Pulmonary artery endothelial cell (primary cell): ENCODE data around the gene ZNF143. TPM values are rescaled to one million over a fixed set of nuclear protein-coding genes. Genes with fewer than 3 reads are reported as not detected.
"Not testable (repeated sequence)": the region's sequence is repeated elsewhere in the genome, so short reads cannot be mapped to it uniquely, and the experiment has no call there.

Experiments
- DNase-seq: peaks from one replicate; pipeline ENCODE4 v3.0.0-alpha.2; 2011; ENCODE audit warnings: low read depth, low spot score
- total RNA-seq: library from RNA; depleted of rRNA; stranded (reverse); fragments of >200 nt; gene quantifications from 2 replicates; pipeline ENCODE4 v1.2.3, GENCODE V29; 2014

ZNF143 gene
- total RNA-seq, 1 donor from 2014 or later = 32.2 TPM

- DNase-seq = no peak
These were observed 35.1 kb downstream of the ZNF143 start for GRCh38 chr11:9495803-9496514.

DNA sequence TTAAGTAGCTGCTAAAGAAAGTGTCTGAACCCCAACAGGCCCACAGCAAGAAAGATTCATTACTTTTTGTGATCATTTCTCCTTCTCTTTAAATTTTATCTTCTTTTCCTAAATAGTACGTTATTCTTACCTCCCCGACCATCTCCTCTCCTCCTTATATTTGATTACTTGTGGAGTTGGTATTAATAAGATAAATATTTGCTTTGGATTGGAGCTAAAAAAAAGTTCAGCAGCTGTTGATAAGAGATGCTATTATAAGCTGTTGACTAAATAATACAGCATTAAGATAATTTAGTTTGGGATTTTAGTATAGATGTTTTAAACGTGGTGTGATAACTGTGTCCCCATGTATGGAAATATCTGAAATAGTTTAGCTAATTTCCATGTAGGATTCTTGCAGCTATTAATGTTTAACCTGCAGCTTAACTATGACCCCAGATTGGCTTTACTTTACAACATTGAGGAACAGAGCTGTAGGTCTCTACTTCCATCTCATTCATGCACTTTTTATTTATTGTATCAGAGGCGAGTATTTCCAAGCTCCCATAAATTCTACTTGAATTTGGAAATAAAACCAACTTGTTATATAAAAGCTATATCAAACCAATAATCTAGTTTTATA is 37.8 kb downstream of the ZNF143 start:
- DNase-seq = no peak

DNA sequence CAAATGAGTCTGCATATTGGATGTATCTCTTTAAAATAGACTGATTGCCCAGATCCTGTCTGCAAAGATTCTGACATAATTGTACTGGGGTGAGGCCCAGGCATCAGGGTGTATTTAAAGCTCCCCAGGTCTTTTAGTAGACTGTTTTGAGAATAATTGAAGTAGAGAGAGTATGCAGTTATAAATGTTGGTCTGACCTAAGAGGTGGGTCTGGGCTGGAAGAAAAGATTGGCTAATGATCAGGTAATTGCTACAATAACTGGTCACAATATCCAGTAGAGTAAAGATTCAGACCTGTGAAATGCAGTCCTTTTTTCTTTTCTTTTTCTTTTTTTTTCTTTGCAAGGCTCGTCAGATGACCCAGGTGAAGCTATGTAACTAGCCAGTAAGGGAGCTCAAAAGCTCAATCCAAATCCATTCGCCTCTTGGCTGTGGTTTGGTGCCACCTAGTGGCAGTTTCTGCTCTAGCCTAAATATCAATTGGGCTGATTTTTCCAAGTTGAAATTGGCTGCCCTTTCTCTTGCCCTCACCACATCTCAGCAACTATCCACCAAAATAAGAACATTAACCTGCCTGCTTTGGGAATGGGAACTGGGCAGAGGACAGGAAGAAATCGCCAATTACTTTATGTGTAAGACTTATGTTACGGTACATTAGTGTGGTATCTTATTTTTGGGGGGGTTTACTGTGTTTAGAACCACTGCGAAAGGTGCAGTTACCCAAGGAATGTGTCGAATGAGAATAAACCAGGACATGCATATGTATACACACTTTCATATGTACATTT is 45.9 kb downstream of the ZNF143 start:
- peak; percentile 53 for DNase-seq

DNA sequence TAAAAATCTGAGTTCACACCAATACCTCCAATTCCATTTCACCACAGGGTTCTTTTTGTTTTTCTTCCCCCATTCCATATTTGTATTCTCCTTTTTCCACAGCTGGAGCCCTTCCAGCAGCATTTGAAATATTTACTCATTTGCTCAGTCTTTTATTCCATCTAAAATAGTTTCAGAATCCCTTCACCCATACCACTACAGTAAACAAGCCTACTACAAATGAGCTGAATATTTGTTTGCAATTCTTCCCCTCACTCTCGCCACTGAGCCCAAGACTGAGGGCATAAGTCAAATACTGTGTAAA is 46.4 kb downstream of the ZNF143 start:
- no peak for DNase-seq

GRCh38 chr11:9509041-9509440 is 48.2 kb downstream of the ZNF143 start:
- no peak for DNase-seq

GRCh38 chr11:9512370-9513019 is 51.7 kb downstream of the ZNF143 start:
- no peak for DNase-seq

- DNase-seq = not testable (repeated sequence)
These were observed 53.8 kb downstream of the ZNF143 start for GRCh38 chr11:9514576-9514975.

DNA sequence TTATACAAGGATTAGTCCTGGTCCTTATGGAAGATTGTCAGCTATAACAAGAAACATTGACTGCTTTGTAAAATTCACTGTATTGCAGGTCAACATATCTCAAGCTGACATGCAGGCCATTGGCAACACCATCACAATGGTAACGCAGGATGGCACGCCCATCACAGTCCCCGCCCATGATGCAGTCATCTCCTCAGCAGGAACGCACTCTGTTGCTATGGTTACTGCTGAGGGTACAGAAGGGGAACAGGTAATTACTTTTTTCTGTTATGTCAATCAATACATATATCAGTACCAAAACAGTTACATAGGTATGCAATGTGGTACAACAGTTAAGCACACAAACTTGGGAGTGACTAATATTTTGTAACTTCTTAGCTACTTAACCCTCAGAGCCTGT is 55.3 kb downstream of the ZNF143 start:
- DNase-seq = no peak

- DNase-seq = no peak
These were observed 58.1 kb downstream of the ZNF143 start for GRCh38 chr11:9518835-9519410.

DNA sequence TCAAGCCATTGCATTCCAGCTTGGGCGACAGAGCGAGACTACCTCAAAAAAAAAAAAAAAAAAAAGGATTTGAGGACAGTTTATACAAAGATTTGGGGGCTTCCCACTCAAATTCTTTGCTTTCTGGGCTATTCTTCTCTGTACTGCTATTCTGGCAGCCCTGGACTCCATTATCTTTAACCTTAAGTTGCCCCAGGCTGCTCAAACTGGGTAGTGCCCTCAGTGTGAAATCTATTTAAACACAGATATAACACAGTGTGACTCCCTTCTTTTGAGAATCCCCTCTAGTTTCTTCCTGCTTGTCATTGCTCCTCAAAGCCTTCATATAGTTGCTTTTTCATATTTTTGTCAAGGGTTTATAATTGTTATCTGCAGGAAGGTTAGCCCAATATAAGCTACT is 63.2 kb downstream of the ZNF143 start:
- DNase-seq = no peak

DNA sequence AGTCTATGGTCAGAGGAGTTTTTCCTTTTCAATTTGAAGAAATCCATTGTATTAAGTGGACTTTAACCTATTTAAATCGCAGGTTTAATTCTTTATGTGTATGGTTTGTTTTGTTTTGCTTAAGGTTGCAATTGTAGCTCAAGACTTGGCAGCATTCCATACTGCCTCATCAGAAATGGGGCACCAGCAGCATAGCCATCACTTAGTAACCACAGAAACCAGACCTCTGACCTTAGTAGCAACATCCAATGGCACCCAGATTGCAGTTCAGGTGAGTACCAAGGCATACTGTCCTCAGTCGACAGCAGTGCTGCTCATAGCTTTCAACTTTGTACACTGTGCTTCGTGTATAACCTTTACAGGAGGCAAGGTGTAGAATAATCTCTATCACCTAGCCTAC is 64.3 kb downstream of the ZNF143 start:
- DNase-seq = no peak

GRCh38 chr11:9527481-9528135 is 66.8 kb downstream of the ZNF143 start:
- peak; percentile 77 for DNase-seq

DNA sequence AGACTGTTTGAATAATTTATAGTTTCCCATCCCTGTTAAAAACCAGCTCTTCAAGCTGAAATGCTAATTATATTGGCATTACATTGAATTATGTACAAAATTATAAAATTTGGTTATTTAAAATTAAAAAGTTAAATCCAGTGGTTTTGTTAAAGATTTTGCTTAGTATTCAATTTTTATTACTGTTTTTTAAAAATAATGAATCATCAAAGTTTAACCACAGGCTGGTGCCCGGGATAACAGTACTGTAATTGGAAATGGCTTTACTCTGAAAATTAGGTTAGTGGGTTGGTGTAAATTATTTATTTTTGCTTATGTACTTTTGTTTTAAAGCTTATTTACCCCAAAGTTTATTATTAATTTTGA is 67.3 kb downstream of the ZNF143 start:
- DNase-seq = no peak

GRCh38 chr11:9528573-9529333 is 67.9 kb downstream of the ZNF143 start:
- DNase-seq = no peak

DNA sequence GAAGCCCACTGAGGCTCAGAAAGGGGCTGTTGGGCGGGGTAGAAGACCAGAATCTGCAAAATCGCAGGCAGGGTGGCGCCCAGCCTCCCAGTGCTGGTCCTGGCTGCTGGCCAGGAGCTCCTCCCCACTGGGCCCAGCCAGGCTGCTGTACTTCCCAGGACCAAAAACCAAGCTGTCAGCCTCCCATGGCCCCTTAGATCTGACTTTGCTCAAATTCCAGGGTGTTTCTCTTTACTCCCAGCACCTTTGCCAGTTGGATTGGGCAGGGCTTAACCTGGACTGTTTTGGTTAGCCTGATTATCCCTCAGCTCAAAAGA is 68.5 kb downstream of the ZNF143 start:
- no peak for DNase-seq

DNA sequence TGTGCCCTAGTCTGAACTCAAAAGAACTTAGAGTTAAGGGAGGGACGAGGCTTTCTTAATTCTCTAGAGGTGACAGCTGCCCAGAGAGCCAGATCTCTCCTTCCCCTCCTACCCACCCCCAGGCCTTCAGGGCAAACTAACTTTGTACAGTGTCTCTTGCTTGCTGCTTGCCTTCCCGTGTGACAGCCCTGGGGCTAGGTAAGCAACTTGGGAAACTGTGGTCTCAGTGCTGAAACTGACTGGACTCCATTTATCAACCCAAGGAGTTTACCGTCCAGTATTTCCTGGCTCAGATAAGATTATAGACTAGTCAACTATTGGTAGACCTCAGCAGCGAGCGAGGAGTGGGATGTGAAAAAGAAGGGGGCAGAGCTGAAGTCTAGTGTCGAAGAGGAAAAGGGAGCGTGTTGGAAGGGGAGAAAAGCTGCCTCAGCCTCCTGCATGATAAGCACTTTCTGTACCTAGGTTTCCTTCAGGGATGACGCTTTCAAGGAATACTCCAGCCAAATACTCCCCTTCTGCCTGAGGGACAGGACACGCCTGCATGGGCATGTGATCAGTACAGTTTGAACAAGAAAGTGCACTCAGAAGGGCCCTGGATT is 69.3 kb downstream of the ZNF143 start:
- no peak for DNase-seq

- DNase-seq = no peak
These were observed 70.3 kb downstream of the ZNF143 start for GRCh38 chr11:9530901-9531625.

- no peak for DNase-seq
These were observed 72.2 kb downstream of the ZNF143 start for GRCh38 chr11:9533058-9533457.

GRCh38 chr11:9533736-9534473 is 73.1 kb downstream of the ZNF143 start:
- DNase-seq = no peak
